Right cardiac atrium (tissue), 5 donors: Measurements from ENCODE around the gene AGBL4. TPM values are rescaled to one million over a fixed set of nuclear protein-coding genes. Genes with fewer than 3 reads are reported as not detected.

Source experiments
- ATAC-seq, 2 donors: fragments of 200-7000 bp; cut with Tn5 transposase; one replicate each; pipeline versions ENCODE4 v1.8.0 to v1.9.1; 2020; ENCODE audit warnings: moderate library complexity in 2 of 2, mild to moderate bottlenecking in 1 of 2
- DNase-seq, 3 donors: peaks; one replicate each; pipeline ENCODE4 v3.0.0-alpha.2; 2020
- H3K27ac ChIP-seq: one replicate; pipeline ENCODE4 v1.5.1; 2013; ENCODE audit warnings: mild to moderate bottlenecking, low read length, control low read depth, moderate library complexity
- H3K27me3 ChIP-seq: one replicate; pipeline ENCODE4 v1.6.1; 2013; ENCODE audit not compliant: control insufficient read depth, insufficient read depth
- H3K4me1 ChIP-seq: one replicate; pipeline ENCODE4 v1.6.1; 2013; ENCODE audit warnings: low read length; ENCODE audit not compliant: control insufficient read depth, insufficient read depth
- H3K4me3 ChIP-seq: one replicate; pipeline ENCODE4 v1.5.1; 2013; ENCODE audit warnings: low read length, control low read depth
- H3K9me3 ChIP-seq: one replicate; pipeline ENCODE4 v1.6.1; 2013; ENCODE audit warnings: low read length; ENCODE audit not compliant: control insufficient read depth
- WGBS: extraction: QIAGEN DNeasy Blood & Tissue Kit; methylation state at CpG from one replicate; pipeline ENCODE4 v1.1.7; 2013; 5-methylcytosine and 5-hydroxymethylcytosine counted together
- intact Hi-C, 4 donors: fragments of 100-400 bp; cut with DNase I; formaldehyde crosslinking; loops; one replicate each; pipeline versions ENCODE4 v1.11.0 to v1.14.0; 2022 to 2023
- polyA plus RNA-seq: library from polyadenylated mRNA; stranded (reverse); fragments of 200-250 nt; gene quantifications from one replicate; pipeline ENCODE4 v1.2.3, GENCODE V29; 2013
- total RNA-seq, 4 donors: library from RNA; stranded (reverse); fragmentation: NEBNext Ultra II Directional; extraction: Animal tissue kit (Norgen Biotek cat#: 25700); gene quantifications; one replicate each; pipeline ENCODE4 v1.2.1, GENCODE V29; 2021
- donor health status: healthy with polysubstance abuse.
- donor health status: DM: no; HTN: yes; CAD: no.
- donor health status: DM: no; HTN: no; CAD: no.
- donor health status: DM: no; HTN: yes; CAD: no; lungs with severe emphysema.
- donor health status: DM: yes; HTN: yes; CAD: no.

The AGBL4 gene
- total and polyA plus RNA-seq, 5 donors, result 1.1 to 4.3 (median 4.0) TPM

DNA sequence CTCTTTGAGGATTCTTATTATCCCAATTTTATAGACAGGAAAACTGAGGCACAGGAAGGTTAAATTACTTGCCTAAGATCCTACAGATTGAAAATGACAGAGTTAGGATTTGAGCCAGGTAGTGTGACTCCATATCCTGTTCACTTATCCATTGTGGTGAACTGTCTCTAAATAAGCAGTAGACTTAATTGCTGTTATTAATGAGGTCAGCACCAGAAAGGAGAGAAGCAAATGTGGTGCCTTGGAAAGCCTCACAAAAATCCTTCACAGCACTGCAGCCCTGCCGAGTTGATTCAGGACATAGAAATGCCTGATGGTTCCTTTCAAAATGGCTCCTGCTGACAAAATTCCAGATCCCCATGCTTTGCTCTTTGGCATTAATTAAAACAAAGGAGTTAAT, 1053.8 kb downstream of the AGBL4 start:
- intact Hi-C loops, result no loop called here
- WGBS, result 36% methylated on average over 1 of the region's 1 CpG

DNA sequence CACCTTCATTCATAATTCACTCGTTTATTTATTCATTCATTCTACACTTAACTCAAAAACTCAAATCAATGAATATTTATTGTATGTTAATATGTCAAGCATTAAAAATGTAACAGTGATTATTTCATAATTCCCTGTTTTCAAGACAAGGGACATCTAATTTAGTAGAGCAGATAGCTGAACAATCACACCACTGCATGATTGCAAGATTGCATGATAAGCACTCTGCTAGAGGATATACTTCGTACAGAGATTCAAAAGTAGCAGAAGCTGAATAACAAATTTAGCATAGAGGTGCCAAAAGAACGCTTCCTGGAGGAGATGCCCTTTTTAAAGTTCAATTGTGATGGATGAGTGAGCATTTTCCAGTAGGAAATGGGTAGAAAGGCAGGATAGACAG, 1056.4 kb downstream of the AGBL4 start:
- no peak for ATAC-seq
- Histone ChIP-seq H3K4me3 (no peak overlapping the region), H3K4me1 (no peaks in the 10 kb centered on the region), H3K27me3 (no peaks in the 10 kb centered on the region), H3K27ac (no peak overlapping the region), H3K9me3 (no peaks in the 10 kb centered on the region)
- intact Hi-C loops, result no loop called here
- WGBS, result 64% methylated on average over 3 of the region's 3 CpGs
- DNase-seq, result no peak

More for the DNA sequence above, 1053.8 kb downstream of the AGBL4 start:
- H3K4me3 ChIP-seq, result no peak overlapping the region
- no peak overlapping the region for H3K27ac ChIP-seq
- DNase-seq (no peak), ATAC-seq (no peak)
- H3K27me3 ChIP-seq, result no peaks in the 10 kb centered on the region
- no peaks in the 10 kb centered on the region for H3K4me1 ChIP-seq
- no peaks in the 10 kb centered on the region for H3K9me3 ChIP-seq

DNA sequence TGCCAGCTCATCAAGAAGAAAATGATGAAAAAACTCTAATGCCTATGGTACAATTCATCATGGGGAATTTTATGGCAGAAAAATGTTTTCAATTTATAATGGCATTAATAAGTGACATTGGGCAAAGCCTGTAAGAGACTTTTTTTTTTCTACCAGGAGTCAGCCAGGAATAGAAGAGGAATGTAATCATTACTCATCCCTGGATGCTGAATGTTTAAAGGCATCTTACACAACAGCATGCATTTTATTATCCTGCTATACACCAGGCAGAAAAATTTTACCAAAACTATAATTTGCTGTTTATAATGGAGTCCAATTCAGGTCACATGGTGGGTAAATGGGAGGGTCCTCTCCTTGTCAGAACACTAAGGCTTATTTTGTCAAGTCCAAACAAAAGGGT, 1057.2 kb downstream of the AGBL4 start:
- Histone ChIP-seq H3K27me3 (no peaks in the 10 kb centered on the region), H3K9me3 (no peaks in the 10 kb centered on the region), H3K4me3 (no peak overlapping the region), H3K27ac (no peak overlapping the region), H3K4me1 (no peaks in the 10 kb centered on the region)
- no peak for ATAC-seq
- intact Hi-C loops, result no loop called here
- no peak for DNase-seq

DNA sequence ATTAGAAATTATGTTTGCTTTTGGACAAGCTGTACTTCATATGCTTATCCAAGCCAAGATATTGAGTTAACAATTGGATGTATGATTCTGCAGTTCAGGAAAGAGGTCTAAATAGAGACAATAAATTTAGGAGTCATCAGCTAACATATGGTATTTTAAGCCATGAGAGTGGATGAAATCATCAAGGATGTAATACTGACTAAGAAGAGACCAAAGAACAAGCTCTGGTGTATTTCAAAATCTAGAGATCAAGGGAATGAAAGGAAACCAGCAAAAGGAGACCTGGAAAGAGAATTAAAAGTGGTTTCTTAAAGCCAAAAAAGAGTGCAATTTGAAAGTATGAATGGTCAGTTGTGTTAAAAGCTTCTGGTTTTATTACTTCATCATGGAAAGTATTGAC, 1063.4 kb downstream of the AGBL4 start:
- intact Hi-C loops, result no loop called here

DNA sequence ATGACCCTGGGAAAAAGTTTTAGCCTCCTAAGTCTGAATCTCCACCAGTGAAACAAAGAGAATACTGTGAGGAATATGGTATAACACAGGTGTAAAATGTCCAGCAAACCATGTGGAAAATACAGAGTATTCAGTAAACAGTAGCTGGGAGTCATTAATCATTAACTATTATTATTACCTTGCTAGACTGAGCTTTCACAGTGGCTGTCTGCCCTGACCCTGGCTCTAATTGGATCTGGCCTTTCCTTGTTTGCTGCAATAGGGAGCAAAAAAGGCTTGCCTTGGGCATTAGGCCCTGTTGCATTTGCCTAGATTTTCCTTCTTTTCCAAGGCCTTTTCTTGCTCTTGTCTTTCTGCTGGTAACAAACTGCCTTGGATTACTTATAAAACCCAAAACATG, 1068.0 kb downstream of the AGBL4 start:
- ATAC-seq (no peak), DNase-seq (no peak)
- H3K4me1 ChIP-seq, result no peaks in the 10 kb centered on the region
- H3K9me3 ChIP-seq, result no peaks in the 10 kb centered on the region
- H3K27ac ChIP-seq, result no peak overlapping the region
- no peak overlapping the region for H3K4me3 ChIP-seq
- H3K27me3 ChIP-seq, result no peaks in the 10 kb centered on the region
- intact Hi-C loops, result no loop called here

More for the DNA sequence above, 1063.4 kb downstream of the AGBL4 start:
- DNase-seq (no peak), ATAC-seq (no peak)
- no peaks in the 10 kb centered on the region for H3K27me3 ChIP-seq
- H3K4me1 ChIP-seq, result no peaks in the 10 kb centered on the region
- no peaks in the 10 kb centered on the region for H3K9me3 ChIP-seq
- H3K4me3 ChIP-seq, result no peak overlapping the region
- no peak overlapping the region for H3K27ac ChIP-seq

DNA sequence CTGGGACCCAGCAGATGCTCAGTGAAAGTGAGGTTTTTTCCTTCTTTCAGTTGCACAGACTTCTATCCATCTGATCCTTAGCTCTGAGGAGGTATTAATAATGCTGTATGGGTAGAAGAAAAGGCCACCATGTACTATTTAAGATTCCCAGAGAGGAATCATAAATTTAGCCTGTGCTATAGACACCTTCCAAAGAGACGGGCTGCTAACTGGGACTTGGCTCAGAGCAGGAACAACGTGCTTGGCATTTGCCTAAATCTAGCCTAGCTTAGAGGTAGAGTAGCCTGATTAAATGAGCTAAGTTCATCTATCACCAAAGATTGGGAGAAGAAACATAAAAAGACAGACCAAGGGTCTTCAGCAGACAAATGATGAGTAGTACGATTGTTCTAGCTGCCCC, 1070.1 kb downstream of the AGBL4 start:
- no peak overlapping the region for H3K27ac ChIP-seq
- no peak overlapping the region for H3K4me3 ChIP-seq
- no peaks in the 10 kb centered on the region for H3K4me1 ChIP-seq
- ATAC-seq (no peak), DNase-seq (no peak)
- intact Hi-C loops, result no loop called here
- no peaks in the 10 kb centered on the region for H3K9me3 ChIP-seq
- WGBS, result 91% methylated on average over 3 of the region's 3 CpGs
- H3K27me3 ChIP-seq, result no peaks in the 10 kb centered on the region

DNA sequence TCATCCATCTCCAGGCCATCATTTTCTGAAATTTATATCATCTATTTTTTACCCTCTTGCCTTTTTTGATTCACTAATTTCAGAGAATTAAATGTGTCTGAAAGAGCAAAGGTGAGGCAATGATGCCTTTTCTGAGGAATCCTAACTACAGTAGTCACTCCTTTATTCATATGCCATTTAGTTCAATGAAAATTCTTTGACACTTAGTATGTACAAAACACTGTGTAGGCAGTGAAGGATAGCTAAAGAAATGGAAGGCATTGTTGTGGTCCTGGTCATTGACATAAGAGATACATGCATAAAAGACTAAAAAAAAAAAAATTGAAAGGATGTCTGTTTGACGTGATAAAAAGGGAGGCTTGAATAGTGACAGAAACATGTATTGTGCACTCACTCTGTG, 1075.2 kb downstream of the AGBL4 start:
- 54% methylated on average over 1 of the region's 1 CpG for WGBS
- ATAC-seq (no peak), DNase-seq (no peak)
- Histone ChIP-seq H3K4me3 (no peak overlapping the region), H3K27me3 (no peaks in the 10 kb centered on the region), H3K27ac (no peak overlapping the region), H3K9me3 (no peaks in the 10 kb centered on the region), H3K4me1 (peaks cover 3% of the 10 kb centered on the region)
- intact Hi-C loops, result no loop called here

DNA sequence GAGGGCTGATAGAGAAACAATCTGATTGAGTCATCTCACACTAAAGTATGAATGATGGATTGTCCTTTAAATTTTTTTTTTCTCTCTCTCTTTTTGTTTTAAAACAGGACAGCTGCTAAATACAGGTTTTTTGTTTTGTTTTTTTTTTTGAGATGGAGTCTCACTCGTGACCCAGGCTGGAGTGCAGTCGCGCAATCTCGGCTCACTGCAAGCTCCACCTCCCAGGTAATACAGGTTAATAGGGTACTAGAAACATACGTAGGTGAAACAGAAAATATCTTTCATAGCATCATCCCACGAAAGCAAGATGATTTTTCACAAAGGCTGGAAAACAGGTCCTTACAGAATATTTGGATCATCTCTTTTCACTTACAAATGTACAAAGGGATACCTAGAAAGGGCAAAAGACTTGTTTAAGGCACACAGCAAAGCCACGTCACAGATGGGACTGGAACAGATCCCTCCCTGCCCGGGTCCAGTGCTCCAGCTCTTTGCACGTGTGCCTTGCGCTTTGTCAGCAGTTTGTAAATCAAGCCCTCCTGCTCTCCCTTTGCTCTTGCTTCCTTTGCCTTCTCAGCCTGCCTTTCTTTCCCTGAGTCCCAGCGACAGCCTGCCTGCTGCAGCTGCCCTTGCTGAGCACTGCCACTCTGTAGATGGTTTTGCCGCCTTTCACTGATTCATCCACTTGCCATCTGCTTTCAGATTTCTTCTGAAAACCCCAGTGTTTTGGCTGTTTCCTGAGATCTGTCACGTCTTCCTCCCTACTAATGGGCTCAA, 1075.8 kb downstream of the AGBL4 start:
- WGBS, result 59% methylated on average over 13 of the region's 13 CpGs
- H3K4me3 ChIP-seq, result no peak overlapping the region
- H3K9me3 ChIP-seq, result no peaks in the 10 kb centered on the region
- H3K27ac ChIP-seq, result no peak overlapping the region
- ATAC-seq, result no peak
- no peaks in the 10 kb centered on the region for H3K27me3 ChIP-seq
- no peak for DNase-seq
- intact Hi-C loops, result no loop called here
- peaks cover 3% of the 10 kb centered on the region for H3K4me1 ChIP-seq

DNA sequence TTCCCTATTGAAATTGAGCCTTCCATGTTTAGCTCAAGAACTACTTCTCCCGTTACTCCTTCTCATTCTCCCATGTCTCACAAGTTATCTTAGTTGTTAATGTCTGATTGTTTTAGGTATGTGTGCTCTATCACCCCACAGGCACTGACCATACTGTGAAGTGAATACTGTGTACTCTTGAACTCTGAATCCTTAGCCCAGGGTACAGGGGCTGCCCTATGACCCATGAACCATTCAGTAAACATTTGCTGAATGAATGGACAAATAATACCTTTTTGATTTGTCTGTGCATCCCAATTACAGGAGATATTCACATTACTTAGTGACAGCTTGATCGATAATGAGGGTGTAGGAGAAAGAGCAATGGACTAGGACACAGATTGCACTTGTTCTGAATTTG, 1077.7 kb downstream of the AGBL4 start:
- DNase-seq, result no peak
- no peak for ATAC-seq
- Histone ChIP-seq H3K27ac (no peak overlapping the region), H3K9me3 (no peaks in the 10 kb centered on the region), H3K4me3 (no peak overlapping the region), H3K4me1 (peaks cover 3% of the 10 kb centered on the region), H3K27me3 (no peaks in the 10 kb centered on the region)
- WGBS, result 85% methylated on average over 2 of the region's 2 CpGs
- intact Hi-C loops, result no loop called here

DNA sequence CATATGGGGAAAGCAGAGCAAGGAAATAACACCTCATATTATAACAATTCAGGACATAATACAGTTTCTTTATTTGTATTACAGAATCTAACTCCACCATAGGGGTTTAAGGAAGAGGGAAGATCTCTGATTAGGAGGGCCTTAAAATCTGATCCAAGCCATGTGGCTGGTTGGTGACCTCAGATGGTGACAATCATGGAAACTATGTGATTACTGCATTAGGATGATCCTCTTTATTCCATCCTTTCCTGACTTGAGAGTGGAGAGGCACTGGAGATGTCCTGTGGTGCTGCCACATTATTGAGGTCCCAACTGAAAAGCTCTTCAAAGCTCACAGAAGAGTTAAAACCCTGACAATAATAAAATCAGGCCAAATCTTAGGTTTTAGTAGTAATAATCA, 1078.9 kb downstream of the AGBL4 start:
- H3K4me1 ChIP-seq, result peaks cover 3% of the 10 kb centered on the region
- intact Hi-C loops, result no loop called here
- ATAC-seq (no peak), DNase-seq (no peak)
- H3K27me3 ChIP-seq, result no peaks in the 10 kb centered on the region
- H3K27ac ChIP-seq, result no peak overlapping the region
- no peaks in the 10 kb centered on the region for H3K9me3 ChIP-seq
- H3K4me3 ChIP-seq, result no peak overlapping the region

DNA sequence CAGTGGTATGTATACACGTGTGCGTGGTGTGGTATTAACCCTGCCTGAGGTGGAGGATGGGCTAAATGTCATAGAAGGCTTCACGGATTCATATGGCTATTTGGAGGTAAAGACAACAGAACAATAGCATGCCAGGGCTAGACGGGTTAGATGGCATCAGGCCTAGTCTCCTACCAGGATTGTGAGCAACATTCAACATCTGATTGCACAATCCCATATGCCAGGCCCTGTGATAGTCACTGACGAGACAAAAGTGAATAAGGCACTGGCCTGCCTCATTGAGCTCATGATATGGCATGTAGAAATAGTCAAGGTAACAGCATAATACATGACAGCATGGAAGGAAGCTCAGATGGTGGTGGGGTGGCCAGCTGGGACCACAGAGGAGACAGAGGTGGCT, 1079.9 kb downstream of the AGBL4 start:
- intact Hi-C loops, result no loop called here
- no peaks in the 10 kb centered on the region for H3K9me3 ChIP-seq
- ATAC-seq, result no peak
- H3K4me3 ChIP-seq, result no peak overlapping the region
- 93% methylated on average over 5 of the region's 5 CpGs for WGBS
- no peaks in the 10 kb centered on the region for H3K27me3 ChIP-seq
- no peak for DNase-seq
- peaks cover 3% of the 10 kb centered on the region for H3K4me1 ChIP-seq
- H3K27ac ChIP-seq, result no peak overlapping the region

DNA sequence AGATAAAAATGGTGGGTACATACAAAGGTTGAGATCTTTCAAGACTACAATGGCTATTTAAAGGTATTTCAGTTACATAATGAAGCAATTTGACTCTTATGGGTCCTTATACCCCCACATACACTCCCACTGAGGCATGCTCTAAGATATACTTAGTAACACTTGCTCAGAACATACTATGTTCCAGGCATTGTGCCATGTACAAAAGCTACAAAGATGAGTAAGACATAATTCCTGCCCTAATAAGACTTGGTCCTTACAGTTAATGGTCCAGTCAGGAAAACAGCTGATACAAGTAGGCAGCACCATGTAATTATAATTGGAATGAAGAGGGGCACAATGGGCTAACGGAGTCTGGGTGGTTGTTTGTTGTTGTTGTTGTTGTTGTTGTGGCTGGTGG, 1080.4 kb downstream of the AGBL4 start:
- H3K4me3 ChIP-seq, result no peak overlapping the region
- 97% methylated on average over 1 of the region's 1 CpG for WGBS
- intact Hi-C loops, result no loop called here

More for the DNA sequence above, 1080.4 kb downstream of the AGBL4 start:
- DNase-seq, result no peak
- no peak for ATAC-seq
- Histone ChIP-seq H3K27ac (no peak overlapping the region), H3K27me3 (no peaks in the 10 kb centered on the region), H3K9me3 (no peaks in the 10 kb centered on the region), H3K4me1 (peaks cover 3% of the 10 kb centered on the region)
